ENCODE measurements around the gene BLOC1S3. TPM values are rescaled to one million over a fixed set of nuclear protein-coding genes. Genes with fewer than 3 reads are reported as not detected.

The BLOC1S3 gene
- total RNA-seq, 1 experiment from 2014 or later, result 11.9 TPM

GRCh38 chr19:45144431-45145269 is 33.9 kb upstream of the BLOC1S3 start:
- Histone ChIP-seq H3K9me3 (ENCODE audit: low read length) (no peaks in the 10 kb centered on the region), H3K4me3 (ENCODE audit: low read length) (no peak overlapping the region), H2AFZ (ENCODE audit: low read length) (no peak overlapping the region), H3F3A (ENCODE audit: low read length, unreplicated experiment) (no peaks in the 10 kb centered on the region), H3K27me3 (ENCODE audit: low read length) (no peaks in the 10 kb centered on the region), H3K36me3 (ENCODE audit: low read depth, low read length) (no peaks in the 10 kb centered on the region), H3K9ac (ENCODE audit: low read length) (no peak overlapping the region), H3K9me2 (replicated peaks; ENCODE audit: low read length) (no peaks in the 10 kb centered on the region), H3K4me1 (ENCODE audit: insufficient read depth, low read length) (no peaks in the 10 kb centered on the region), H3K4me2 (ENCODE audit: low read length) (no peak overlapping the region), H3K79me2 (ENCODE audit: low read length) (no peaks in the 10 kb centered on the region), H3K27ac (ENCODE audit: low read length) (no peak overlapping the region), H4K20me1 (ENCODE audit: low read length) (no peaks in the 10 kb centered on the region)
- no TSS peak for BruUV-seq (replicated peaks)
- ChIA-PET CTCF (no interaction called here), POLR2A (ENCODE audit: unreplicated experiment) (no interaction called here)
- ATAC-seq (no peak), DNase-seq (no peak)
- intact Hi-C loops (cut with micrococcal nuclease), result no loop called here
- TF ChIP-seq, protein P1, sequence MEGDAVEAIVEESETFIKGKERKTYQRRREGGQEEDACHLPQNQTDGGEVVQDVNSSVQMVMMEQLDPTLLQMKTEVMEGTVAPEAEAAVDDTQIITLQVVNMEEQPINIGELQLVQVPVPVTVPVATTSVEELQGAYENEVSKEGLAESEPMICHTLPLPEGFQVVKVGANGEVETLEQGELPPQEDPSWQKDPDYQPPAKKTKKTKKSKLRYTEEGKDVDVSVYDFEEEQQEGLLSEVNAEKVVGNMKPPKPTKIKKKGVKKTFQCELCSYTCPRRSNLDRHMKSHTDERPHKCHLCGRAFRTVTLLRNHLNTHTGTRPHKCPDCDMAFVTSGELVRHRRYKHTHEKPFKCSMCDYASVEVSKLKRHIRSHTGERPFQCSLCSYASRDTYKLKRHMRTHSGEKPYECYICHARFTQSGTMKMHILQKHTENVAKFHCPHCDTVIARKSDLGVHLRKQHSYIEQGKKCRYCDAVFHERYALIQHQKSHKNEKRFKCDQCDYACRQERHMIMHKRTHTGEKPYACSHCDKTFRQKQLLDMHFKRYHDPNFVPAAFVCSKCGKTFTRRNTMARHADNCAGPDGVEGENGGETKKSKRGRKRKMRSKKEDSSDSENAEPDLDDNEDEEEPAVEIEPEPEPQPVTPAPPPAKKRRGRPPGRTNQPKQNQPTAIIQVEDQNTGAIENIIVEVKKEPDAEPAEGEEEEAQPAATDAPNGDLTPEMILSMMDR (conservative IDR thresholded peaks at IDR 0.05; ENCODE audit: low read depth, low read length), result no peak
- TF ChIP-seq EZH2 (IDR thresholded peaks at IDR 0.05; ENCODE audit: low read length, unreplicated experiment), result no peak
- no peak for TF ChIP-seq EZH2phosphoT487 (IDR thresholded peaks at IDR 0.05; ENCODE audit: borderline replicate concordance, low read length)

DNA sequence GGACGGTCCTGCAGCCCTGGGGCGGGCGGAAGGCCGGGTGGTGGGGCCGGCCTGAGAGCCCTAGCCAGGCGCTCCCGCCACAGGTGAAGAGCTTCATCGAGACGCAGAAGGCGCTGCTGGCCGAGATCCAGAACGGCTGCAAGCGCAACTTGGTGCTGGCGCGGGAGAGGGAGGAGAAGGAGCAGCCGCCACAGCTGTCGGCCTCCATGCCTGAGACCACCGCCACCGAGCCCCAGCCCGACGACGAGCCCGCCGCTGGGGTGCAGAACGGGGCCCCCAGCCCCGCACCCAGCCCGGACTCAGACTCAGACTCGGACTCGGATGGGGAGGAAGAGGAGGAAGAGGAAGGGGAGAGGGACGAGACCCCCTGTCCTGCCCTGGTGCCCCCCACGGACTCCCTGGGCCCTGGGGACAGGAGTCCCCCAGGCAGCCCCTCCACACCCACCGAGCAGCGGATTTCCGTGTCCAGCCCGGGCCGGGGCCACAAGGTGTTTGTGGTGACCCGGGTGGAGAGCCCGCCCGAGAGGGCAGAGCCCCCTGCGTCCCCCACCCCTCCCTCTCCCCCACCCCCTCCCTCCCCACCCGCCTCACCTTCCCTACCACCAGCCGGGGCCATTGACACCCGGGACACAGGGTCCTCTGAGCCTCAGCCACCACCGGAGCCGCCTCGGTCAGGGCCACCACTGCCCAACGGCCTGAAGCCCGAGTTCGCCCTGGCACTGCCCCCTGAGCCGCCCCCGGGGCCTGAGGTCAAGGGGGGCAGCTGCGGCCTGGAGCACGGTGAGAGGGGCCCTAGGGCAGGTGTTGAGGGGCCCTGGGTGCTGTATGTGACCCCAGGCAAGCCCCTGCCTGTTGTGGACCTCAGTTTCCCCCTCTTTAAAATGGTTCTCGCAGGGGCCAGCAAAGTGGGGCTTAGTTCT is 33.1 kb upstream of the BLOC1S3 start:
- Histone ChIP-seq H3K9ac (ENCODE audit: low read length) (no peak overlapping the region), H3K27ac (ENCODE audit: low read length) (no peak overlapping the region), H3K4me2 (ENCODE audit: low read length) (no peak overlapping the region), H3K36me3 (ENCODE audit: low read depth, low read length) (no peaks in the 10 kb centered on the region), H3K27me3 (ENCODE audit: low read length) (no peaks in the 10 kb centered on the region), H4K20me1 (ENCODE audit: low read length) (no peaks in the 10 kb centered on the region), H2AFZ (ENCODE audit: low read length) (no peak overlapping the region), H3K9me3 (ENCODE audit: low read length) (no peaks in the 10 kb centered on the region), H3K4me1 (ENCODE audit: insufficient read depth, low read length) (no peaks in the 10 kb centered on the region), H3K79me2 (ENCODE audit: low read length) (no peaks in the 10 kb centered on the region), H3K4me3 (ENCODE audit: low read length) (no peak overlapping the region), H3K9me2 (replicated peaks; ENCODE audit: low read length) (no peaks in the 10 kb centered on the region), H3F3A (ENCODE audit: low read length, unreplicated experiment) (no peaks in the 10 kb centered on the region)
- intact Hi-C loops (cut with micrococcal nuclease), result no loop called here
- DNase-seq, result no peak
- ChIA-PET CTCF (no interaction called here), POLR2A (ENCODE audit: unreplicated experiment) (no interaction called here)
- no peak for ATAC-seq
- TF ChIP-seq, protein P1 (conservative IDR thresholded peaks at IDR 0.05; ENCODE audit: low read depth, low read length), result no peak
- TF ChIP-seq EZH2phosphoT487 (IDR thresholded peaks at IDR 0.05; ENCODE audit: borderline replicate concordance, low read length) (no peak), EZH2 (IDR thresholded peaks at IDR 0.05; ENCODE audit: low read length, unreplicated experiment) (no peak)
- BruUV-seq (replicated peaks), result no TSS peak
